ENCODE data around the gene CD1D. TPM values are rescaled to one million over a fixed set of nuclear protein-coding genes. Genes with fewer than 3 reads are reported as not detected.

The CD1D gene
- total RNA-seq (not detected), polyA plus RNA-seq (under 1 TPM in 1 of 2 donors, not detected in 1; 0.08 TPM)

- Histone ChIP-seq H3K4me1 (ENCODE audit: insufficient read depth, low read length) (peaks cover 8% of the 10 kb centered on the region), H3K36me3 (ENCODE audit: insufficient read depth, low read length) (no peaks in the 10 kb centered on the region), H3K27me3 (ENCODE audit: insufficient read depth, low read length) (peaks cover 22% of the 10 kb centered on the region), H3K9me3 (ENCODE audit: control insufficient read depth in 1 of 2, low read length in 2 of 2) (no peaks in the 10 kb centered on the region), H3K27ac (ENCODE audit: low read depth, low read length) (no peak within 1 kb of the TSS), H3K4me3 (ENCODE audit: low read length in 2 of 2) (no peak within 1 kb of the TSS)
- Mint-ChIP-seq H3K36me3 (no peaks in the 10 kb centered on the region), H3K4me3 (peak within 1 kb of the TSS; percentile 47 to 79 (median 70)), H3K4me1 (peaks cover 0 to 20% (median 9%) of the 10 kb centered on the region in 4 donors), H3K9me3 (peaks cover 0 to 4% (median 0%) of the 10 kb centered on the region in 8 donors), H3K27me3 (peaks cover 48 to 56% of the 10 kb centered on the region in 2 donors), H3K27ac (no peak within 1 kb of the TSS)
- no peak for DNase-seq
- ChIA-PET CTCF (ENCODE audit: partially characterized antibody) (no interaction called here), POLR2A (ENCODE audit: partially characterized antibody) (no interaction called here)
- intact Hi-C loops (cut with micrococcal nuclease) = no loop called here
Measured at GRCh38 chr1:158180741-158181576, at the start of gene CD1D. CD1D (plus strand) TSS chr1:158180895; CDS start chr1:158181102, 207 bp downstream.

GRCh38 chr1:158131217-158131616 is 49.5 kb upstream of the CD1D start:
- peaks cover 0 to 5% of the 10 kb centered on the region in 2 donors for H3K27me3 Mint-ChIP-seq
- Histone ChIP-seq H3K9me3 (ENCODE audit: control insufficient read depth in 1 of 2, low read length in 2 of 2) (no peaks in the 10 kb centered on the region), H3K27ac (ENCODE audit: low read depth, low read length) (no peak overlapping the region), H3K4me1 (ENCODE audit: insufficient read depth, low read length) (no peaks in the 10 kb centered on the region), H3K4me3 (ENCODE audit: low read length in 2 of 2) (no peak overlapping the region), H3K27me3 (ENCODE audit: insufficient read depth, low read length) (no peaks in the 10 kb centered on the region), H3K36me3 (ENCODE audit: insufficient read depth, low read length) (no peaks in the 10 kb centered on the region)
- H3K36me3 Mint-ChIP-seq = no peaks in the 10 kb centered on the region
- H3K27ac Mint-ChIP-seq = no peak overlapping the region
- no peaks in the 10 kb centered on the region for H3K9me3 Mint-ChIP-seq
- intact Hi-C loops (cut with micrococcal nuclease) = no loop called here
- DNase-seq = no peak
- ChIA-PET POLR2A (ENCODE audit: partially characterized antibody) (no interaction called here), CTCF (ENCODE audit: partially characterized antibody) (interaction anchor here (1.4 kb wide), 2 partner anchors 10 to 11 kb away, joined by 3 to 4 read pairs; no protein-coding TSS in a partner anchor)
- peaks cover 0 to 4% (median 0%) of the 10 kb centered on the region in 4 donors for H3K4me1 Mint-ChIP-seq
- no peak overlapping the region for H3K4me3 Mint-ChIP-seq

GRCh38 chr1:158140764-158141192 is 39.9 kb upstream of the CD1D start:
- Mint-ChIP-seq H3K27ac (no peak overlapping the region), H3K4me1 (no peaks in the 10 kb centered on the region), H3K9me3 (peaks cover 0 to 2% (median 0%) of the 10 kb centered on the region in 8 donors), H3K36me3 (no peaks in the 10 kb centered on the region), H3K4me3 (no peak overlapping the region), H3K27me3 (peaks cover 1 to 2% of the 10 kb centered on the region in 2 donors)
- Histone ChIP-seq H3K4me1 (ENCODE audit: insufficient read depth, low read length) (no peaks in the 10 kb centered on the region), H3K36me3 (ENCODE audit: insufficient read depth, low read length) (no peaks in the 10 kb centered on the region), H3K27me3 (ENCODE audit: insufficient read depth, low read length) (no peaks in the 10 kb centered on the region), H3K4me3 (ENCODE audit: low read length in 2 of 2) (no peak overlapping the region), H3K27ac (ENCODE audit: low read depth, low read length) (no peak overlapping the region), H3K9me3 (ENCODE audit: control insufficient read depth in 1 of 2, low read length in 2 of 2) (no peaks in the 10 kb centered on the region)
- intact Hi-C loops (cut with micrococcal nuclease) = no loop called here
- ChIA-PET CTCF (ENCODE audit: partially characterized antibody) (interaction anchor here (1.2 kb wide), 1 partner anchor 10 kb away, joined by 3 read pairs; no protein-coding TSS in a partner anchor), POLR2A (ENCODE audit: partially characterized antibody) (no interaction called here)
- DNase-seq = no peak

GRCh38 chr1:158145173-158145719 is 35.4 kb upstream of the CD1D start:
- no peak for DNase-seq
- Mint-ChIP-seq H3K36me3 (peaks cover 0 to 4% of the 10 kb centered on the region in 2 donors), H3K4me1 (peaks cover 18 to 28% (median 21%) of the 10 kb centered on the region in 4 donors), H3K4me3 (no peak overlapping the region), H3K27me3 (no peaks in the 10 kb centered on the region), H3K9me3 (peaks cover 0 to 2% (median 0%) of the 10 kb centered on the region in 8 donors), H3K27ac (no peak overlapping the region)
- intact Hi-C loops (cut with micrococcal nuclease) = no loop called here
- no peaks in the 10 kb centered on the region for H3K36me3 ChIP-seq (ENCODE audit: insufficient read depth, low read length)
- CTCF ChIA-PET (ENCODE audit: partially characterized antibody) = no interaction called here
- H3K27me3 ChIP-seq (ENCODE audit: insufficient read depth, low read length) = no peaks in the 10 kb centered on the region
- POLR2A ChIA-PET (ENCODE audit: partially characterized antibody) = no interaction called here
- H3K9me3 ChIP-seq (ENCODE audit: control insufficient read depth in 1 of 2, low read length in 2 of 2) = no peaks in the 10 kb centered on the region
- H3K4me3 ChIP-seq (ENCODE audit: low read length in 2 of 2) = no peak overlapping the region
- H3K4me1 ChIP-seq (ENCODE audit: insufficient read depth, low read length) = peaks cover 12% of the 10 kb centered on the region
- no peak overlapping the region for H3K27ac ChIP-seq (ENCODE audit: low read depth, low read length)

GRCh38 chr1:158146165-158146564 is 34.5 kb upstream of the CD1D start:
- Histone ChIP-seq H3K4me3 (ENCODE audit: low read length in 2 of 2) (no peak overlapping the region), H3K27me3 (ENCODE audit: insufficient read depth, low read length) (no peaks in the 10 kb centered on the region), H3K36me3 (ENCODE audit: insufficient read depth, low read length) (no peaks in the 10 kb centered on the region), H3K27ac (ENCODE audit: low read depth, low read length) (no peak overlapping the region), H3K4me1 (ENCODE audit: insufficient read depth, low read length) (peaks cover 16% of the 10 kb centered on the region), H3K9me3 (ENCODE audit: control insufficient read depth in 1 of 2, low read length in 2 of 2) (no peaks in the 10 kb centered on the region)
- Mint-ChIP-seq H3K36me3 (peaks cover 0 to 4% of the 10 kb centered on the region in 2 donors), H3K27ac (no peak overlapping the region), H3K27me3 (no peaks in the 10 kb centered on the region), H3K9me3 (peaks cover 0 to 2% (median 0%) of the 10 kb centered on the region in 8 donors), H3K4me1 (peaks cover 24 to 35% (median 28%) of the 10 kb centered on the region in 4 donors), H3K4me3 (no peak overlapping the region)
- POLR2A ChIA-PET (ENCODE audit: partially characterized antibody) = no interaction called here
- intact Hi-C loops (cut with micrococcal nuclease) = no loop called here
- CTCF ChIA-PET (ENCODE audit: partially characterized antibody) = no interaction called here
- no peak for DNase-seq

GRCh38 chr1:158146739-158147138 is 34.0 kb upstream of the CD1D start:
- no peaks in the 10 kb centered on the region for H3K27me3 ChIP-seq (ENCODE audit: insufficient read depth, low read length)
- H3K9me3 Mint-ChIP-seq = peaks cover 0 to 2% (median 0%) of the 10 kb centered on the region in 8 donors
- no peaks in the 10 kb centered on the region for H3K36me3 ChIP-seq (ENCODE audit: insufficient read depth, low read length)
- H3K36me3 Mint-ChIP-seq = peaks cover 0 to 4% of the 10 kb centered on the region in 2 donors
- intact Hi-C loops (cut with micrococcal nuclease) = no loop called here
- H3K4me1 Mint-ChIP-seq = peaks cover 24 to 35% (median 28%) of the 10 kb centered on the region in 4 donors
- H3K27me3 Mint-ChIP-seq = no peaks in the 10 kb centered on the region
- CTCF ChIA-PET (ENCODE audit: partially characterized antibody) = no interaction called here
- peaks cover 16% of the 10 kb centered on the region for H3K4me1 ChIP-seq (ENCODE audit: insufficient read depth, low read length)
- POLR2A ChIA-PET (ENCODE audit: partially characterized antibody) = no interaction called here
- no peak overlapping the region for H3K27ac Mint-ChIP-seq
- no peak overlapping the region for H3K4me3 Mint-ChIP-seq
- no peak for DNase-seq
- no peak overlapping the region for H3K4me3 ChIP-seq (ENCODE audit: low read length in 2 of 2)
- no peaks in the 10 kb centered on the region for H3K9me3 ChIP-seq (ENCODE audit: control insufficient read depth in 1 of 2, low read length in 2 of 2)
- no peak overlapping the region for H3K27ac ChIP-seq (ENCODE audit: low read depth, low read length)

GRCh38 chr1:158147401-158147800 is 33.3 kb upstream of the CD1D start:
- H3K27ac Mint-ChIP-seq = peak overlapping the region in 2 of 7 donors; percentile 5 to 23
- H3K36me3 Mint-ChIP-seq = peaks cover 0 to 4% of the 10 kb centered on the region in 2 donors
- peaks cover 24 to 35% (median 28%) of the 10 kb centered on the region in 4 donors for H3K4me1 Mint-ChIP-seq
- intact Hi-C loops (cut with micrococcal nuclease) = no loop called here
- Histone ChIP-seq H3K9me3 (ENCODE audit: control insufficient read depth in 1 of 2, low read length in 2 of 2) (no peaks in the 10 kb centered on the region), H3K27ac (ENCODE audit: low read depth, low read length) (no peak overlapping the region), H3K4me3 (ENCODE audit: low read length in 2 of 2) (no peak overlapping the region), H3K36me3 (ENCODE audit: insufficient read depth, low read length) (no peaks in the 10 kb centered on the region), H3K27me3 (ENCODE audit: insufficient read depth, low read length) (no peaks in the 10 kb centered on the region), H3K4me1 (ENCODE audit: insufficient read depth, low read length) (peaks cover 16% of the 10 kb centered on the region)
- H3K9me3 Mint-ChIP-seq = peaks cover 0 to 2% (median 0%) of the 10 kb centered on the region in 8 donors
- no peaks in the 10 kb centered on the region for H3K27me3 Mint-ChIP-seq
- no peak for DNase-seq
- ChIA-PET CTCF (ENCODE audit: partially characterized antibody) (no interaction called here), POLR2A (ENCODE audit: partially characterized antibody) (no interaction called here)
- no peak overlapping the region for H3K4me3 Mint-ChIP-seq

All from CD4-positive, alpha-beta memory T cell (primary cell).